ENCODE data around the gene COL21A1.

Gene COL21A1

DNA sequence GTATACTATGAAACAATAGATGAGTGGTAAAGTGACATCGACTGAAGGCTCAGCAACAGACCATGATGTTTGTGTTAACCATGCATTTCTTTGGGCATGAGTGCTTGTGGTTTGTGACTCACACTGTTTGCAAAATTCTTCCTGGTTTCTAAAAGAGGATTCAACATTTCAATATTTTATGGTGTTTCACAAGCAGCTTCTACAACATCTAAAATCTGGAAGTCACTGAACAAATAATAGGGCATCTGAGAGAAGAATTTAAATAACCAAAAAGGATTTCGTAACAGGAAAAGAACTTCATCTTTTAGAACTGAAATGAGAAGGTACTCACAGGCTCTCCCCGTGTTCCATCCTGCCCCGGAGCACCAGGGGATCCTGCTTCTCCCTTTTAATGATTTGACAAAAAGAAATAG is 146.2 kb downstream of the COL21A1 start:
- DNase-seq: no peak

GRCh38 chr6:56096946-56097621 is 150.3 kb downstream of the COL21A1 start:
- no peak for DNase-seq

GRCh38 chr6:56096541-56096940 is 150.8 kb downstream of the COL21A1 start:
- DNase-seq: no peak

- no peak for DNase-seq
Observed at GRCh38 chr6:56093776-56094175, 153.6 kb downstream of the COL21A1 start.

GRCh38 chr6:56091159-56091869 is 156.1 kb downstream of the COL21A1 start:
- no peak for DNase-seq

DNA sequence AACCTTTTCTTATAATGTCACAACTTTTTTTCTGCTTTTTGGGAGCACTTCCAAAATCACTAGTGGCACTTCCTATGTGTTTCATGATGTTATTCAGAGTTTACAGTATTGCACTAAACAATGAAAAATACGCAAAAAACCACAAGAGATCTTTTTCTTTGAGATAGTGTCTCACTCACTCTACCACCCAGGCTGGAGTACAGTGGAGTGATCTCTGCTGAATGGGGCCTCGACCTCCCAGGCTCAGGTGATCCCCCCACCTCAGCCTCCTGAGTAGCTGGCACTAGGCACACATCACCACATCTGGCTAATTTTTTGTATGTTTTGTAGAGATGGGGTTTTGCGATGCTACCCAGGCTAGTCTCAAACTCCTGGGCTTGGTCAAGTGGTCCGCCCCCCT is 158.7 kb downstream of the COL21A1 start:
- no peak for DNase-seq

- no peak for DNase-seq
Observed at GRCh38 chr6:56087421-56087820, 160.0 kb downstream of the COL21A1 start.

DNA sequence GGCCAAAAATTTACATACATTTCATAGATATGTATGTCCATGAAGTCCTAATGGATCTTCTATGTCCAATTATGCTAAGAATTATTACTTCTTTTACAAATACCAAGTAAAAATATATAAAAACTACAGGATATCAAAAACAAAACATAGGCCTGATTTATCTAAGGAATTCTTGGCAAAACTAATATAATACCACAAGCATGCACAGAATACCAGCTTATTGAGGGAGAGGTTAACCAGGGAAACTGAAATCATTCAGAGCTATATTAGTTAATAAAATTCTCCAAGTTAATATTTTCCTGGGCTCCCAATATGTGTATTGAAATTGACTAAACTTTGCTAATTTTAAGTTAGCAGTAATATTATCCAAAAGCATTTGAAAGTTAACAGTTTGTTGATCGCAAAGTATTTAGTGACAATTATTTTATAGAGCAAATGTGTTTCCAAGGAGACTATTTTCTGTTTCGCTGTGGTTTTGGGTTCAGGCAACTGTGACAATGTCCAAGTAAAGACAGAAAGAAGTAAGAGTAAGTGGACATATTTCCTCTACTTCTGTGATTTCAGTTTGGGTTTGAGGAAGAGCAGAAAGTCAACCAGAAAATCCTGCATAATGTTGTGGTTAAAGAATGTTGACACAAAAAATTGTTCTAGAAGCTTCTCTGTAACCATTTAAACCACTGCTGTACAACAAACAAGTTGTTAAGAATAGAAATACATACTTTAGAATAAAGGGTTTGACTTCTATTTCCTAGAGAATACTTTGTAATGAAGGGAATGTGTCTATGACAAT is 167.4 kb downstream of the COL21A1 start:
- DNase-seq: no peak

DNA sequence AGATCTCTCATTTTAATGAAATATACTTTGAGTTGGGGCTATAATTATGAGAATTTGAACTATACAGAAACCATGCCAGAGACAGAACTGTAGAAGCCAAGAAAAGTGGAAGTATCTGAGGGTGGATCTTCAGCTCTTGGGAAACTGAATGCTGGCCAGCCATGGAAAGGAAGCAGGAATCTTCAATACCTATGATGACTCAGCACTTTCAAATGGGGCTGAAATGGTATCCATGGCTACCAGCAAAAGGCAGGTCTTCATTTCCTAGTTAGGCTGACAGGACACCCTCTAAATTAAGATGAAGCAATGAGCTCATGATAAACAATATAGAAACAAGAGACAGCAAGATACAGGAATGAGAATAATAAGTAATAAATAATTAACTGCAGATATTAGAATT is 171.3 kb downstream of the COL21A1 start:
- DNase-seq: no peak

GRCh38 chr6:56073761-56074160 is 173.6 kb downstream of the COL21A1 start:
- no peak for DNase-seq

DNA sequence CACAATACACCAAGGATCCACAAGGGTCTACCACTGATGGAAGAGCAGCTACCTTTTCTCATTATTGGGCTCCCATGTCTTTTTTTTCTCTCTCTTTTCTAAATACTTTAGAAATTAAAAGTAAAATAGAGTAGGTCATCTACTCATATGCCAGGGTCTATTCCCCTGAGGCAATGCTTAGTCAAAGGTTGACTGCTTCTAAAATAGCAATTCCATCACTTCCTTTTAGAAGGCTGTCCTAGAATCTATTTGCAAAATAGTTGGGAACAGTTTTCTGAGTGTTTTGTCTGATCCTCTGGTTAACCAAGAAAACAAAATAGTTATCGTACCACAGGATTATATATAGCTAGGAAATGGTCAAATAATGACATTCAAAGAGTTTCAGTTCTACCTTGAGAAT is 174.1 kb downstream of the COL21A1 start:
- DNase-seq: no peak

DNA sequence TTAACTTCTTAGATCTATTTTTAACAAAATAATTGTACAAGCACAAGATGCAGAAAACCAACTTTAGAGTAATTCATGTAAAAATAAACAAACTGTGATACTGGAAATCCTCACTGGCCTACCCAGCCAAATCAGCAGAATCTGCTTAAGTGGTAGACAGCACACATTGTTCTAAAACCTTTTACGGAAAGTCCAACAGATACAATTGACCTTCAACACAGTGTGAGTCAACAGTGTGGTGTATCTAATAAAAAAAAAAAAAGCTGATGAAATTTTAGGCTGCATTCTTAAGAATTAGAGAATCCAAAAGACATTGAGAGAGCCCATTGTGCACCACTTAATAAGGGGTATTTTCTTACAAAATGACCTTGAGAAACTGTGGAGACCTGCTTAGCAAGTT is 174.5 kb downstream of the COL21A1 start:
- DNase-seq: no peak

GRCh38 chr6:56065408-56065807 is 182.0 kb downstream of the COL21A1 start:
- no peak for DNase-seq

DNA sequence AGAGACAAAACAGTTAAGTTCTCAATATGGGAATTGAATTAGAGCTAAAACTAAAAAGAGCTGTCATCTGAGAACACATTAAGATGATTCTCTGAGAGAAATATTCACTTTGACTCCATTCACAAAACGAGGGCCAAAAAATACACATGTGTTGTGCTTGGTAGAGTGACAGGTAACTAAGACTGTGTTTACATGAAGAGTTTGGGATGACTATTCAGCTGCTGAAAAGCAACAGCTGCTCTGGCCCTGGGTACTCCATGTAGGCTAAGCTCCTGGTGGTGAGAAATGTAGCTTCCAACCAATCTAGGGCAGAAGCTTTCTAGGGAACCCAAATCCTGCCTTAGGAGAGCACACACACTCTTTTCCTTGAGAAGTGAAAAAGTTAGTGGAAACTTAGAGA is 184.5 kb downstream of the COL21A1 start:
- no peak for DNase-seq

DNA sequence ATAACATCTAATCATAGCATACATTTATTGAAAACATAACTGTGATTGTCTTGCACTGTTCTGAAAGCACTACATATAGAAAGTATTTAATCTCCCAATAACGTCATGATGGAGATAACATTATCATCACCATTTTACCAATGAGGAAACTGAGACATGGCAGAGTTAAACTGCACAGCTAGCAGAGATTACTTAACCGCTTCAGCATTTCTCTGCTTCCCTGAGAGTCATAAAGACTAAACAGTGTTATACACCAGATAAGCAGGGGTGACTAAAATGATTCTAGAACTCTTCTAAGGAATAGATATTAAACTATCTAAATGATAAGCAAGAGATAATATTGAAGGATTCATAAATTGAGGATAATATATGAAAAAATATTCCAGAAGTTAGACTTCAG is 188.7 kb downstream of the COL21A1 start:
- no peak for DNase-seq

- no peak for DNase-seq
Observed at GRCh38 chr6:56055081-56055704, 192.2 kb downstream of the COL21A1 start.

DNA sequence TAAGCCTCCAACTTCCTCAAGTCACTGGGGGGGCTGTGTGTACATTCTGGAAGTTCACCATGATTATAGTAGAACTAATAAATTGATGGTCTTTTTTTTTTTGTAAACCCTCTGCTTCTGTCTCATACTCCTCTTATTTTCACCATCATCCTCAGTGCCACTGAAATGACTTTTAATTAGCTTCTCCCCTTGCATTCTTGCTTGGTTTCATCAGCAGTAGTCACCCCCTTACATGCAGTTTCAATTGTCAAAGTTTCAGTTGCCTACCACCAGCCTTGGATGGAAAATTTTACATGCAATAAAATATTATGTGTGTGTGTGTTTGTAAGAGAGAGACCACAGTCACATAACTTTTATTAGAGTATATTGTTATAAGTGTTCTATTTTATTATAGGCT is 196.2 kb downstream of the COL21A1 start:
- no peak for DNase-seq

DNA sequence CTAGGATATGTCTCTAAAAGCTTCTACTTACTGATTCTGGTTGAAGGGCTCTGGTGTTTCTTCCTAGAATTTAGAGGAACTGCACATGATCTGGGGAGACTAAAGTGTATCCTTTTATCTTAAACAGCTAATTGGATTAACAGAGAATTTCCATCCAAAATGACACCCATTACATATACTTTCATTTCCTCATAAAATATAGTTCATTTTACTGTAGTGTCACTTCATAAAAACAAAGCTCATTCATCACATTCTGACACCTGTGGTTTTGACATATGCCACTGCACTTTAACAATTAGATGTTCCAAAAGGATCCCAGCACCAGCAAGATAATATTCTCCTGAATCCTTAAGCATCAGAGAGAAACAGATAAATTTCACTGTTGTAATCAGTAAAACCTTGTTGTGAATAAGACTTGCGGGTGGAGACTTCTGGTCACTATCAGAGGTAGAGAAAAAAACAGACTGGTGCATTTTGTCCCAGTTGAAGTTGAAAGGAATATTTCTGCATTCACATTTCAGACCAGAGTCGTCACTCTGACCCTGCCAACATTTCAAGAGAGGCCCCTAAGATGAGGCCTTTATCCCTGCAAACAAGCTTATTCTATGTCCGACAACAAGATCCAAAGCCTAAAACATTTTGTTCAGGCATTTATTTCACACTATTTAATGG is 196.7 kb downstream of the COL21A1 start:
- DNase-seq: no peak

GRCh38 chr6:56048601-56049000 is 198.8 kb downstream of the COL21A1 start:
- no peak for DNase-seq

DNA sequence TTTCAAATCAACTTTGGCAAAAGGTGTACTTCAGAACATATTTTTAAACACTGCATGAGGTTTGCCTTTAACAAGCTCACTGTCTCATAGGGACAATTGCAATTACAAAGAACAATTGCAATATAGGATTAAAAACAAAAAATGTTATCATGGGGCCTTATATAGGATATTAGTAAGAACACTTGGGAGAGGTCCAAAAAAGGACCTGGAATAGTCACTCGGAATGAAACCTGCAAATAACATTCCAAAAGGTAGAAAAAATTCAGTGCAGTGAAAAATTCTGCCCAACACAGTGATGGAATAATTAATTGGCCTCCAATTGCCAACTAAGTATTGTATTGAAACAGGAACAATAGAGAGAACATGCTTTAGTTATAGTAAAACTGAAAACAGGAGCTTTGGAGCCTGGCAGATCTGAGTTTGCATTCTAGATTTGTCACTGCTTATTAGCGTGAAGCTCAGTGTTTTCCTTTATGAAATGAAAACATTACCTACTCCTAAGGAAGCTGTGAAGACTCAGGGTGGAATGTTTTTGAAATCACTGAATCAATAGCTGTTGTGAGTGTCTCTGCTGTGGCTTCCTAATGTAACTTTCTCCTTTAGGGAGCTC is 199.3 kb downstream of the COL21A1 start:
- DNase-seq: no peak

DNA sequence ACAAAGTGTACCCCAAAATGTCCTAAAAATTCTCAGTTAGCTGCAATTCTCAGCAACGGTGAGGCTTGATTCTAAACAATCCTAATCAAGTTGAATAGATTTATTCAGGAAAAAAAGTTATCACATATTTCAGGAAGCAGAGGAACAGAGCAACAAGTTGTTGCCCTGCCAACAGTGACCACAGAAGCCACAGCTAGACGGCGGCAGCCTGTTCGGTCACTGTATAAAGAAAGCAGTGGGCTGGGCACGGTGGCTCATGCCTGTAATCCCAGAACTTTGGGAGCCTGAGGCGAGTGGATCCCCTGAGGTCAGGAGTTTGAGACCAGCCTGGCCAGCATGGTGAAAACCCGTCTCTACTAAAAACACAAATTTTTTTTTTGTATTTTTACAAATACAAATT is 200.8 kb downstream of the COL21A1 start:
- DNase-seq: no peak

DNA sequence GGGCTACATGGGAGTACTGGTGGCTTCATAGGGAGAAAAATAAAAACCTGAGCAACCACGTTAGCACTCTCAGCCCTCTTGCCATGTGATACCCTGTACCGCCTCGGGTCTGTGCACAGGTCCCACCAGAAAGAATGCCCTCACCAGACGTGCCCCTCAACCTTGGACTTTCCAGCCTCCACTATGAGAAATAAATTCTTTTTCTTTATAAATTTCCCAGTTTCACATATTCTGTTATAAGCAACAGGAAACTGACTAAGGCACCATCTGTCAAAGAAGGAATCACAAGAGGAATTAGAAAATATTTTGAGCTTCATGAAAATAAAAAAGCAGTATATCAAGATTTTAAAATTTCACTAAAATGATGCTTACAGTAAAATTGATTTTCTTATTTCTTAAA is 203.6 kb downstream of the COL21A1 start:
- DNase-seq: no peak

- DNase-seq: no peak
Observed at GRCh38 chr6:56043076-56043475, 204.3 kb downstream of the COL21A1 start.
